Adrenal gland (tissue), 12 donors: Measurements from ENCODE around the gene TMEM132D. TPM values are rescaled to one million over a fixed set of nuclear protein-coding genes. Genes with fewer than 3 reads are reported as not detected.

Experiments
- DNase-seq, 7 donors: peaks; one replicate each; pipeline ENCODE4 v3.0.0-alpha.2; 2019 to 2020
- H3K27ac ChIP-seq, 5 donors: fragments of 200-600 bp; sonication (generic) in 4 of 5; 1 replicate in 3 of 5; 2 replicates in 2 of 5; pipeline versions ENCODE4 v1.5.1 to v1.8.0; 2016 to 2020; ENCODE audit warnings: mild to moderate bottlenecking in 1 of 5
- H3K27me3 ChIP-seq: fragments of 200-600 bp; 2 replicates; pipeline ENCODE4 v1.8.0; 2021
- H3K36me3 ChIP-seq, 2 donors: fragments of 200-600 bp; replicated peaks in 1 of 2; 1 replicate in 1 of 2; 2 replicates in 1 of 2; pipeline versions ENCODE4 v1.5.1 to v1.8.0; 2018 to 2022
- H3K4me1 ChIP-seq, 2 donors: fragments of 200-600 bp; replicated peaks in 1 of 2; 1 replicate in 1 of 2; 2 replicates in 1 of 2; pipeline versions ENCODE4 v1.5.1 to v1.8.0; 2018 to 2021
- H3K4me3 ChIP-seq, 4 donors: fragments of 200-600 bp; sonication (generic) in 3 of 4; one replicate each; pipeline ENCODE4 v1.5.1; 2016 to 2018
- H3K9me3 ChIP-seq, 3 donors: fragments of 200-600 bp; sonication (generic) in 1 of 3; replicated peaks in 1 of 3; 1 replicate in 2 of 3; 2 replicates in 1 of 3; pipeline versions ENCODE4 v1.5.1 to v1.8.0; 2016 to 2021
- POLR2A ChIP-seq, 2 donors: fragments of 450-650 bp; IDR thresholded peaks; one replicate each; pipeline ENCODE4 v1.6.1; 2017; ENCODE audit warnings: antibody characterized with exemption in 2 of 2, mild to moderate bottlenecking in 2 of 2, moderate library complexity in 1 of 2
- WGBS, 4 donors: extraction: QIAGEN DNeasy Blood & Tissue Kit in 2 of 4; methylation state at CpG; one replicate each; pipeline versions ENCODE4 v1.1.5 to v1.1.7; 2013 to 2017; 5-methylcytosine and 5-hydroxymethylcytosine counted together
- intact Hi-C, 2 donors: fragments of 100-400 bp; cut with DNase I; formaldehyde crosslinking; loops; one replicate each; pipeline versions ENCODE4 v1.14.1 to v1.15.0; 2022 to 2023
- polyA plus RNA-seq, 3 donors: library from polyadenylated mRNA; stranded (reverse); fragments of 200-250 nt in 2 of 3; fragments of 350-450 nt in 1 of 3; fragmentation: Illumina TruSeq in 1 of 3; extraction: RNeasy Lipid Tissue Mini Kit (QIAGEN cat#74804) in 1 of 3; gene quantifications; one replicate each; pipeline ENCODE4 v1.2.3, GENCODE V29; 2013 to 2014
- total RNA-seq, 9 donors: library from RNA; depleted of rRNA in 4 of 9; stranded (reverse); fragments of >200 nt in 4 of 9; fragments of 120-200 nt in 1 of 9; fragmentation: NEBNext Ultra II Directional in 1 of 9; extraction: Animal tissue kit (Norgen Biotek cat#: 25700) in 1 of 9; gene quantifications; one replicate each; pipeline versions ENCODE4 v1.1.0 to v1.2.4, GENCODE V29; 2013 to 2023
- TF ChIP-seq, protein P1 (sequence below), 6 experiments: fragments of 450-650 bp in 4 of 6; fragments of 200-600 bp in 2 of 6; sonication (generic) in 1 of 6; IDR thresholded peaks; 1 replicate in 5 of 6; 2 replicates in 1 of 6; pipeline versions ENCODE4 v1.5.1 to v1.8.0; 2016 to 2021; ENCODE audit warnings: antibody characterized with exemption in 6 of 6, mild to moderate bottlenecking in 2 of 6, moderate library complexity in 1 of 6
- donor health status: healthy with polysubstance abuse.
- donor health status: Bipolar disorder and iron deficiency.
- donor health status: DM: yes; HTN: yes; CAD: no.
- donor health status: DM: no; HTN: no; CAD: no.
- donor health status: DM: no; HTN: no; CAD: no.
- donor health status: DM: yes; HTN: yes; CAD: no.

The TMEM132D gene
- total and polyA plus RNA-seq, 12 donors = 0.03 to 0.83 (median 0.35) TPM; not detected in 8

GRCh38 chr12:129530517-129530916 lies 373.3 kb downstream of the TMEM132D start:
- no peaks in the 10 kb centered on the region for H3K36me3 ChIP-seq
- intact Hi-C loops = no loop called here
- no peak for DNase-seq
- H3K27me3 ChIP-seq = no peaks in the 10 kb centered on the region
- 62 to 75% (median 70%) methylated on average over 6 of the region's 6 CpGs for WGBS, 4 donors
- H3K9me3 ChIP-seq = no peaks in the 10 kb centered on the region
- no peak overlapping the region for H3K27ac ChIP-seq
- TF ChIP-seq, protein P1, sequence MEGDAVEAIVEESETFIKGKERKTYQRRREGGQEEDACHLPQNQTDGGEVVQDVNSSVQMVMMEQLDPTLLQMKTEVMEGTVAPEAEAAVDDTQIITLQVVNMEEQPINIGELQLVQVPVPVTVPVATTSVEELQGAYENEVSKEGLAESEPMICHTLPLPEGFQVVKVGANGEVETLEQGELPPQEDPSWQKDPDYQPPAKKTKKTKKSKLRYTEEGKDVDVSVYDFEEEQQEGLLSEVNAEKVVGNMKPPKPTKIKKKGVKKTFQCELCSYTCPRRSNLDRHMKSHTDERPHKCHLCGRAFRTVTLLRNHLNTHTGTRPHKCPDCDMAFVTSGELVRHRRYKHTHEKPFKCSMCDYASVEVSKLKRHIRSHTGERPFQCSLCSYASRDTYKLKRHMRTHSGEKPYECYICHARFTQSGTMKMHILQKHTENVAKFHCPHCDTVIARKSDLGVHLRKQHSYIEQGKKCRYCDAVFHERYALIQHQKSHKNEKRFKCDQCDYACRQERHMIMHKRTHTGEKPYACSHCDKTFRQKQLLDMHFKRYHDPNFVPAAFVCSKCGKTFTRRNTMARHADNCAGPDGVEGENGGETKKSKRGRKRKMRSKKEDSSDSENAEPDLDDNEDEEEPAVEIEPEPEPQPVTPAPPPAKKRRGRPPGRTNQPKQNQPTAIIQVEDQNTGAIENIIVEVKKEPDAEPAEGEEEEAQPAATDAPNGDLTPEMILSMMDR (IDR thresholded peaks at IDR 0.05) = no peak
- no peak for TF ChIP-seq POLR2A (IDR thresholded peaks at IDR 0.05)
- no peaks in the 10 kb centered on the region for H3K4me1 ChIP-seq
- H3K4me3 ChIP-seq = no peak overlapping the region

GRCh38 chr12:129527506-129527905 lies 376.3 kb downstream of the TMEM132D start:
- Histone ChIP-seq H3K36me3 (no peaks in the 10 kb centered on the region), H3K4me3 (no peak overlapping the region), H3K4me1 (no peaks in the 10 kb centered on the region), H3K9me3 (no peaks in the 10 kb centered on the region), H3K27me3 (no peaks in the 10 kb centered on the region), H3K27ac (no peak overlapping the region)
- no peak for TF ChIP-seq POLR2A (IDR thresholded peaks at IDR 0.05)
- TF ChIP-seq, protein P1 (IDR thresholded peaks at IDR 0.05) = no peak
- WGBS, 4 donors = 56 to 76% (median 66%) methylated on average over 3 of the region's 3 CpGs
- intact Hi-C loops = no loop called here
- DNase-seq = no peak

- intact Hi-C loops = no loop called here
- no peak overlapping the region for H3K27ac ChIP-seq
- H3K4me3 ChIP-seq = no peak overlapping the region
- WGBS, 4 donors = 48 to 62% (median 55%) methylated on average over 2 of the region's 2 CpGs
- no peaks in the 10 kb centered on the region for H3K4me1 ChIP-seq
- DNase-seq = no peak
- H3K9me3 ChIP-seq = no peaks in the 10 kb centered on the region
- TF ChIP-seq, protein P1 (IDR thresholded peaks at IDR 0.05) = no peak
- no peak for TF ChIP-seq POLR2A (IDR thresholded peaks at IDR 0.05)
- H3K36me3 ChIP-seq = no peaks in the 10 kb centered on the region
- H3K27me3 ChIP-seq = no peaks in the 10 kb centered on the region
These were observed 380.2 kb downstream of the TMEM132D start for GRCh38 chr12:129523621-129524020.

DNA sequence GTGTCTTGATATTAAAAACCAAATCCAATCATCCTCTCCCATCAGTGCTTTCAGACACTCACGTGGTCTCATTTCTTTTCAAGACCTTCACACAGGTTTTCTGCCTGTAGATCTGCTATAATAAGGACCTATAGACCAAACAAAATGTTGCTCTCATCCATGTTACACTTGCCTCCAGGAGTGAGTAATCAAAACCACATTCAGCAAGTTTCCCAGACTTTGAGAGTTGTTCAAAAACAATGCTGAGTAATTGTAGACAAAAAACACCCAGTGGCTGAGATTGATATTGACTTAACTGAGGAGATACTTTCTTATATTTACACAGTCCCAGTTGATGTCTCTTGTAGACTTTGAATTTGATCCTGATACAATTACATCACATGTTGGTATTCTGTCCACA lies 383.1 kb downstream of the TMEM132D start:
- 70 to 88% (median 74%) methylated on average over 1 of the region's 1 CpG for WGBS, 4 donors
- H3K9me3 ChIP-seq = no peaks in the 10 kb centered on the region
- DNase-seq = no peak
- no peak overlapping the region for H3K27ac ChIP-seq
- no peaks in the 10 kb centered on the region for H3K4me1 ChIP-seq
- no peak for TF ChIP-seq POLR2A (IDR thresholded peaks at IDR 0.05)
- intact Hi-C loops = no loop called here
- H3K27me3 ChIP-seq = no peaks in the 10 kb centered on the region
- H3K36me3 ChIP-seq = no peaks in the 10 kb centered on the region
- no peak overlapping the region for H3K4me3 ChIP-seq

- Histone ChIP-seq H3K9me3 (no peaks in the 10 kb centered on the region), H3K36me3 (no peaks in the 10 kb centered on the region), H3K27me3 (no peaks in the 10 kb centered on the region), H3K4me3 (no peak overlapping the region), H3K27ac (no peak overlapping the region), H3K4me1 (no peaks in the 10 kb centered on the region)
- intact Hi-C loops = no loop called here
- TF ChIP-seq, protein P1 (IDR thresholded peaks at IDR 0.05) = no peak
- TF ChIP-seq POLR2A (IDR thresholded peaks at IDR 0.05) = no peak
- no peak for DNase-seq
- WGBS, 4 donors = 84 to 97% (median 91%) methylated on average over 1 of the region's 1 CpG
These were observed 400.0 kb downstream of the TMEM132D start for GRCh38 chr12:129503802-129504201.
